ENCODE data around the gene KIF1C. TPM values are rescaled to one million over a fixed set of nuclear protein-coding genes. Genes with fewer than 3 reads are reported as not detected.

KIF1C gene
- total and polyA plus RNA-seq, 9 of the 15 experiments (the other 6 are each of a cell fraction or from before 2014, with no cell fraction given) = 0.38 to 68.4 (median 25.1) TPM

- TF ChIP-seq CREB1 (IDR thresholded peaks at IDR 0.05) (no peak), CREB1 (CRISPR knock-in tag; IDR thresholded peaks at IDR 0.05) (peak; percentile 67; the same call in 1 of the 2 replicates), HDAC3 (IDR thresholded peaks at IDR 0.05; ENCODE audit: borderline replicate concordance, partially characterized antibody) (no peak), PBX2 (CRISPR knock-in tag; IDR thresholded peaks at IDR 0.05; ENCODE audit: low read depth) (peak; percentile 89), PBX2 (tag; conservative IDR thresholded peaks at IDR 0.05; ENCODE audit: low read depth) (peak; percentile 99), POLR2AphosphoS5 (IDR thresholded peaks at IDR 0.05; ENCODE audit: control insufficient read depth, insufficient read depth, low read depth, low read length) (no peak), ZNF174 (CRISPR knock-in tag; IDR thresholded peaks at IDR 0.05) (no peak), ZNF24 (IDR thresholded peaks at IDR 0.05) (no peak), ELF2 (CRISPR knock-in tag; IDR thresholded peaks at IDR 0.05) (no peak), ETS1 (conservative IDR thresholded peaks at IDR 0.05; ENCODE audit: control insufficient read depth, low read depth, low read length) (no peak), POU5F1 (IDR thresholded peaks at IDR 0.05; ENCODE audit: borderline replicate concordance, low read depth, low read length, partially characterized antibody) (no peak), SRSF1 (IDR thresholded peaks at IDR 0.05; ENCODE audit: low read depth, low read length) (no peak), ARID3B (CRISPR knock-in tag; IDR thresholded peaks at IDR 0.05; ENCODE audit: borderline replicate concordance) (no peak), ATF3 (IDR thresholded peaks at IDR 0.05) (no peak), ATF3 (CRISPR knock-in tag; conservative IDR thresholded peaks at IDR 0.05) (no peak), SOX6 (IDR thresholded peaks at IDR 0.05) (no peak), RFX7 (CRISPR knock-in tag; IDR thresholded peaks at IDR 0.05) (no peak), ZMIZ1 (IDR thresholded peaks at IDR 0.05; ENCODE audit: low read depth in 2 of 2, low read length in 2 of 2) (no peak)
Observed at GRCh38 chr17:4966844-4967538, 30.8 kb upstream of the KIF1C start (continued).

All from K562 (cell line).